D341Med (cell line): ENCODE results near the gene ZBTB16.

Experiments
- DNase-seq: peaks from one replicate; pipeline ENCODE4 v3.0.0; 2012; ENCODE audit warnings: low spot score

ZBTB16 gene

DNA sequence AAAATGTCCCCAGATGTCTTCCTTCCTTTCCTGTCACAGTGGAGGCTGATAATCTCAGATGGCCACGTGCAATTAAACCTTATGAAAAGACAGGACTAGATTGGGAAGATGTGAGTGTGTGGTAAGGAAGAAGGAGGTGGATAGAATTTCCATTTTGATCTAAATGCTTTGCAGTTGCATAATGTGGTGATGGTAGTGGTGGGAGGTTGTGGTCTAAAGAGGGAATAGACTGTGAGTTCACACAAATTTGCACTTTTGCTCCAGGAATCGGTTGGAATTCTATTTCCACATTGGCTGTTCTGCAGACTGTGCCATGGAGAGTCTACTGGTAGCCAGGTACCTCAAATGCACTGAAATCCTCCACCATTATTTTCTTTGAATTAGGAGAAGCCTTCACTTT lies 93.3 kb downstream of the ZBTB16 start:
- DNase-seq, result no peak

GRCh38 chr11:114153224-114153623 lies 93.7 kb downstream of the ZBTB16 start:
- DNase-seq, result no peak

DNA sequence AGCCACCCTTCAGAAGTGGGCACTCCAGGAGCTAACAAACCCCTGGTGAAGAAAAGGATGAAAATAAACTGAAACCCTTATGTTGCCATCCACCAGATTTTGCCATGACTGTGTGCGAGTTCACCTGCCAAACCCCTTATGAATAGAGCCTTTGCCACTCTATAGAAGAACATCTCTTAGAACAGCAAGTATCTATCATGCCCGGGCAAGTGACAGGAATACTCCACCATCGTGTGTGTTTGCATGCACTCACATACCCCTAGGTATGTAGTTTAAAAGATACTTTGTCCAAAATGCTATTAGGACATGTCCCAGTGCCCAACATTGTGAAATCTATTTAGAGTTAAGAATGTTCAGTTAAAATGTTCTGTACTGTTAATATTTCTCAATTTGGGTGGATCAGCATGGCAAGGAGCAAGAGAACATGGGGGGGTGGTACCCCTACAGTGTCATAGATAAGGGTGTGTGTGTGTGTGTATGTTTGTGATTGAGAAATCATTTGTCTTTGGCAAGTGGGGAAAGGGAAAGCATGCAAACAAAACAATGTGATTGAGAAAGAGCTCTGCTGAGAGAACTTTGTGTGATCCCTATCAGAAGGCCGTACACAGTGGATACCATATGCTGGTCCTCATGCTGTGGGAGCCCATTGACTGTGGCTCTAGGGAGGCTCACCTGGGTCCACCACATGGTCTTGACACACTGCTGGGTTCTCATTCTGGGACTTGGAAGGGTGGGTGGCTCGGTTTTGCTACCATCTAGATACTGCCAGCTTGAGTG lies 94.9 kb downstream of the ZBTB16 start:
- no peak for DNase-seq

GRCh38 chr11:114155116-114155515 lies 95.6 kb downstream of the ZBTB16 start:
- no peak for DNase-seq

DNA sequence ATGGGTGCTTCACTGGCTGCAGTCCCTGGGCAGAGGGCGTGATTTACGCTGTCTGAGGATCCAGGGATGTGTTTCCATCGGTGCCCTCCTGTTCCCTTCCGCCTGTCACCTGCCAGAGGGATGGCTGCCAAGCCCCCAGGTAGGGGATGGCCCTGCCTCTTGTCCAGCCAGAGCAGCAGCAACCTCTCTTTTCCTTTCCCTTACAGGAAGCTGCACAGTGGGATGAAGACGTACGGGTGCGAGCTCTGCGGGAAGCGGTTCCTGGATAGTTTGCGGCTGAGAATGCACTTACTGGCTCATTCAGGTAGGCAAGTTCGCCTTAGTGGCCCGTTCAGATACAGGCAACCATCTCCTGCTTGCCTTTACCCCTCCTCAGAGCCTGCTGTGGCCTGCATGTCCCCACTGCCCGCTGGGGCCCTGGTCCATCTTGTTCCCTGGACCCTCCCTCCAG lies 96.6 kb downstream of the ZBTB16 start:
- DNase-seq, result no peak

DNA sequence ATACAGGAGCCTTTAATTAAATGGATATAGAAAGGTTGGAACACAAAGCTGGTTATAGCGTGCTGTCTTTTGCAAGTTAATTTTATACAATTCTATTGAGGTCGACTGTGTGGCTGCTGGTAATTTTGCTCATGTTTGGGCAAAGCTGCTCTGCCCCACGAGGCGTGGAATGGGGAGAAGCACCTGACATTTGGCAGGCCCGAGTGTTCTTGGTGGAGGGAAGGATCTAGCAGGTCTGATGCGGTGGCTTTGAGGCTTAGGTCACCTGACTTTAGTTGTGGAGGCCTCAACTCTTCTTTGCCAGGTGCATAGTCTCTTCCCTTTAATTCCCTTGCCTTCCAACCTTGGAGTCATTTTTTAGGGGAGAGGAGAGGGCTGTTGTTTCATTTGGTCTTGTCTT lies 97.3 kb downstream of the ZBTB16 start:
- no peak for DNase-seq

DNA sequence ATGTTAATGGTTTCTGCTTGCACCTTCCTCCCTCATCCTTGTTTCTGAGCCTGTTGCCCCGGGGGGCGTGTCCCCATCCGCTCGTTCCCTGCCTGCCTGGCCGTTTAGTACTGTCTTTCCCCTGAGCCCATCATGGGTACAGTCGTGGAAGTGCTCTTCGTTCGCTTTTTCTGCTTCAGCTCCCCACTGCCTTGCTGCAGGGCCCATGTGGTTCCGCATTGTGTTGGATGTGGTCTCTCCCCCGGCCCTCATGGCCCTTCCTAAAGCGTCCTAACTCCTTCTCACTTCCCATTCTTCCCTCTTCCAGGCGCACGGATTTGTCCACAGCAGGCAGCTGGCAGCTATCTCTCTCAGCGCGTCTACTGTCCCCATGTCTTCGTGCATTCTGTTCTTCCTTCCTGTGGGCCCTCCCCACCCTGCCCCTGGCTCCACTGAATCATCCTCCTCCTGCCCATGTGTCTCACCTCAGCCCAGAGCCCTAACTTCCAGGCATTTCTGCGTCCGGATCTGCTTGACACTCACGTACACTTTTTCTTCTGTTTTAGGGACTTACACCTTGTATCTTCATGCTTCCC lies 98.1 kb downstream of the ZBTB16 start:
- DNase-seq, result no peak

DNA sequence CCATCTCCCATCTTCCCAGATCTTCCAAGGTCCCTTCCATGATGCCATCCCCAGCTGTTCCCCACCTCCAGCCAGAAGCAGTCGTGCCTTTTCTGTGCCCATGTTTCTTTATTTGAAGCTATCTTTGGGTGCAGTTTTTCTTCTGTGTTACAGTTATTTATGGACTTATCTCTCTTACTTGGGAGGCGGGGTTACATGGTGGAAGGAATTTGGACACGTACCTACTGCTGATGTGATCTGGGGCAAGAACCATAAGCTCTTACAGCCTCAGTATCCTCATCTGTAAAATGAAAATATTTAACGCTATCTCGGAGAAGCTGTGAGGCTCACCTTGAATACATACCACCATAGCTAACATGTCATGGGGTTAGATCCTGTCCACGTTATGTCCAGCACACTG lies 98.9 kb downstream of the ZBTB16 start:
- no peak for DNase-seq

- DNase-seq, result no peak
These were observed 99.4 kb downstream of the ZBTB16 start for GRCh38 chr11:114158886-114159285.

GRCh38 chr11:114159320-114159719 lies 99.8 kb downstream of the ZBTB16 start:
- DNase-seq, result no peak

GRCh38 chr11:114159802-114160632 lies 100.5 kb downstream of the ZBTB16 start:
- peak; percentile 79 for DNase-seq

GRCh38 chr11:114160894-114161293 lies 101.4 kb downstream of the ZBTB16 start:
- DNase-seq, result no peak

- DNase-seq, result no peak
These were observed 102.2 kb downstream of the ZBTB16 start for GRCh38 chr11:114161486-114162250.

DNA sequence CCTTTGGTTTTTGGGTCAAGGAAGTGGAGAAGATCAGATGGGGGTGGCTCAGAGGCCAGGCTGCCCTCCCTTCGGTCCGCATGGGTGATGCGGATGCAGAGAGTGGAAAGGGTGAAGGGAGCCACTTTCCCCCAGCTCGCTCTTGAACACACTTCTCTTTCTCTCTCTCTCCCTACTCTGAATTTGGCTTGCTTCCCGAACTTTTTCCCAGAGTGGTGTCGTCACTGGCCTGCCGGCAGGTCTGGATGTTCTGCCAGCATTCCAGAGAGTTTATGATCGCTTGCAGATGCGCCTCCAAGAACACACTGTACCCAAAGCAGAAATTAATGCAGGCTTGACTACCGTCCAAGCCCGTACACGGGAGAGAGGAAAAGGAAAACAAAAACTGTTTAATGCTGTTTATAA lies 103.2 kb downstream of the ZBTB16 start:
- DNase-seq, result no peak

DNA sequence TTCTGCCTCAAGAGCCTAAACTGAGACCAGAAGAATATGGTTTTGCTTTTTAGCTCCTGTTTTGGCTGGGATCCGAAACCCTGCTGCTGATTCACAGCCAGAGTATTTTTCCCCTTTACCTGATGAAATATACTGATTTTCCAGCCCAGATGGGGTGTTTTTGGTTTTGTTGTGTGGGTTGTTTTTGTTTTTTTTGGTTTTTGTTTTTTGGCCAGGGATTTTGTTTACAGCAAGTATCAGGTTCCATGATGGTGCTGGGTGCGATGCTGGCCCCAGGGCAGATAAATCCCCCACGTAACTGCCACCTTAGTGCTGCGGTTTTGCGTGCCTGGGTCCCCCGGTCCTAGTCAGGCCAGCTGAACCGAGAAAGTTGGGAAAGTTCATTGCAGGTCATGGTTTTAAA lies 103.7 kb downstream of the ZBTB16 start:
- DNase-seq, result no peak

GRCh38 chr11:114163830-114164401 lies 104.4 kb downstream of the ZBTB16 start:
- no peak for DNase-seq

- DNase-seq, result no peak
These were observed 105.0 kb downstream of the ZBTB16 start for GRCh38 chr11:114164546-114164945.

- no peak for DNase-seq
These were observed 106.1 kb downstream of the ZBTB16 start for GRCh38 chr11:114165326-114166230.

- no peak for DNase-seq
These were observed 106.9 kb downstream of the ZBTB16 start for GRCh38 chr11:114166362-114166761.

- DNase-seq, result no peak
These were observed 107.4 kb downstream of the ZBTB16 start for GRCh38 chr11:114166897-114167323.

- no peak for DNase-seq
These were observed 107.8 kb downstream of the ZBTB16 start for GRCh38 chr11:114167355-114167754.
